Measurements from ENCODE around the gene MTCL1.
"Not testable (repeated sequence)": the region's sequence is repeated elsewhere in the genome, so short reads cannot be mapped to it uniquely, and the experiment has no call there.

The MTCL1 gene

GRCh38 chr18:8745355-8746014 lies 40.1 kb downstream of the MTCL1 start:
- no peak for FAIRE-seq

- FAIRE-seq, result no peak
Measured at GRCh38 chr18:8747440-8747937, 42.1 kb downstream of the MTCL1 start.

GRCh38 chr18:8749492-8749891 lies 44.1 kb downstream of the MTCL1 start:
- no peak for FAIRE-seq

- FAIRE-seq, result no peak
Measured at GRCh38 chr18:8750954-8751415, 45.6 kb downstream of the MTCL1 start.

GRCh38 chr18:8751692-8752091 lies 46.3 kb downstream of the MTCL1 start:
- FAIRE-seq, result no peak

GRCh38 chr18:8752329-8752728 lies 47.0 kb downstream of the MTCL1 start:
- FAIRE-seq, result no peak

- no peak for FAIRE-seq
Measured at GRCh38 chr18:8754995-8755960, 49.9 kb downstream of the MTCL1 start.

GRCh38 chr18:8756571-8756970 lies 51.2 kb downstream of the MTCL1 start:
- FAIRE-seq, result no peak

GRCh38 chr18:8757396-8757997 lies 52.1 kb downstream of the MTCL1 start:
- FAIRE-seq, result no peak

GRCh38 chr18:8758466-8758865 lies 53.1 kb downstream of the MTCL1 start:
- no peak for FAIRE-seq

- FAIRE-seq, result no peak
Measured at GRCh38 chr18:8760984-8761383, 55.6 kb downstream of the MTCL1 start.

GRCh38 chr18:8761535-8761934 lies 56.2 kb downstream of the MTCL1 start:
- FAIRE-seq, result not testable (repeated sequence)

- FAIRE-seq, result no peak
Measured at GRCh38 chr18:8762968-8763367, 57.6 kb downstream of the MTCL1 start.

GRCh38 chr18:8763611-8764010 lies 58.3 kb downstream of the MTCL1 start:
- no peak for FAIRE-seq

- no peak for FAIRE-seq
Measured at GRCh38 chr18:8765783-8766463, 60.6 kb downstream of the MTCL1 start.

- FAIRE-seq, result no peak
Measured at GRCh38 chr18:8766559-8767293, 61.4 kb downstream of the MTCL1 start.

GRCh38 chr18:8767340-8767739 lies 62.0 kb downstream of the MTCL1 start:
- no peak for FAIRE-seq

GRCh38 chr18:8769509-8770095 lies 64.2 kb downstream of the MTCL1 start:
- FAIRE-seq, result no peak

- FAIRE-seq, result no peak
Measured at GRCh38 chr18:8770657-8771056, 65.3 kb downstream of the MTCL1 start.

GRCh38 chr18:8771930-8772329 lies 66.6 kb downstream of the MTCL1 start:
- FAIRE-seq, result no peak

GRCh38 chr18:8773980-8774379 lies 68.6 kb downstream of the MTCL1 start:
- FAIRE-seq, result no peak

All from A204.1 (cell line).